HG03175 (cell line): Measurements from ENCODE around the gene GPRIN1.
"Not testable (repeated sequence)": the region's sequence is repeated elsewhere in the genome, so short reads cannot be mapped to it uniquely, and the experiment has no call there.

ENCODE experiments used
- ATAC-seq: cut with Tn5 transposase; IDR thresholded peaks from one replicate; pipeline ENCODE4 v1.9.1; 2021; ENCODE audit warnings: mild to moderate bottlenecking, moderate library complexity; ENCODE audit not compliant: unreplicated experiment

The GPRIN1 gene

DNA sequence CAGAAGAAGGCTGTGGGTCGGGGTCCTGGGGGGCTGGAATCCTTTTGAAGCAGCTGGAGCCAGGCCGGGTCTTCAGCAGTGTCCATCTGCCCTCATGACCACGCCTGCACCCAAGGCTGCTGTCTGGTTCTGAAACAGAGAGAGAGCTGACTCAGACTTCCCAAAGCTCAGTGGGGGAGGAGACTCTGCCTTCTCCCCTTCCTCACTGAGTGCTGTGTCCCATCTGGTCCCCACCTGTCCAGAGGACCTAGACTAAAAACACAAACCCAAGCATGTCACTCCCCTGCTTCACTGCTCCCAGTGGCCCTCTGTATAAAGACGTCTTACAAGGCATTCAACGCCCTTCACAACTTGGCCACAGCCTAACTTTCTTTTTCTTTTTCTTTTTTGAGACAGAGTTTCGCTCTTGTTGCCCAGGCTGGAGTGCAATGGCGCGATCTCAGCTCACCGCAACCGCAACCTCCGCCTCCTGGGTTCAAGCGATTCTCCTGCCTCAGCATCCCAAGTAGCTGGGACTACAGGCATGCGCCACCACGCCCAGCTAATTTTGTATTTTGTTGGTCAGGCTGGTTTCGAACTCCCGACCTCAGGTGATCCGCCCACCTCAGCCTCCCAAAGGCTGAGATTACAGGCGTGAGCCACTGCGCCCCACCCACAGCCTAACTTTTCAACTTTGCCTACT is 10.1 kb downstream of the GPRIN1 start:
- not testable (repeated sequence) for ATAC-seq

GRCh38 chr5:176597417-176598389 is 12.3 kb downstream of the GPRIN1 start:
- no peak for ATAC-seq

DNA sequence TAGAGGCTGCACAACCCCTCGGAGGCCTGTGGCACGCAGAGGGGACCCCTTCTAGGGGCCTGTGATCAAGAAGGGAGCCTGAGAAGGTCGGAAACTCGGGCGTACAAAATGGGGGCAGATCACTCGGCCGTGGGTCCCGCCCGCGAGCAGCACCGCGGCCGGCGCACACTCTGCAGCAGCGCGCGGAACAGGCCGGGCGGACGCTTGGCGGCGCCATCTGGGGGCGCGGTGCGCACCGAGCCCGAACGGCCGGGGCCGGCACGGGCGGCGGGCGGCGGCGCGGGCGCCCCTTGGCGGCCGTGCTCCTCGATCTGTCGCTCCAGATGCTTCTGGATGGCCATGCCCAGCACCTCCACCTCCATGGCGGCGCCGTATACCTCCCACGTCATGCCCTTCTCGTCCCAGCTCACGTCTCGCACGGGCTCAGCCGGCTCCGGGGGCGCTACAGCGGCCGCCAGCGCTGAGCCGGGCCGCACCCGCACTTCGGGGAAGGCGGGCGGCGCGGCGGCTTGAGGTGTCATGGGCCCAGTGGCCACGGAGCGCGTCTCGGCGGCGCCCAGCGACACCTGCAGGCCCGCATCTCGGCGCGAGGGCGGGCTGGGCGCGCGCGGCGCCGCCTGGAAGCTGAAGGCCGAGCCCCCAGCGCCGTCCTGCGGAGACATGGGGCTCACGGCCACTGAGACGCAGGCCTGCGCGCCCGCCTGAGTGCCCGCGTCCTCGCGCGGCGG is 13.1 kb downstream of the GPRIN1 start:
- ATAC-seq: peak; percentile 60

DNA sequence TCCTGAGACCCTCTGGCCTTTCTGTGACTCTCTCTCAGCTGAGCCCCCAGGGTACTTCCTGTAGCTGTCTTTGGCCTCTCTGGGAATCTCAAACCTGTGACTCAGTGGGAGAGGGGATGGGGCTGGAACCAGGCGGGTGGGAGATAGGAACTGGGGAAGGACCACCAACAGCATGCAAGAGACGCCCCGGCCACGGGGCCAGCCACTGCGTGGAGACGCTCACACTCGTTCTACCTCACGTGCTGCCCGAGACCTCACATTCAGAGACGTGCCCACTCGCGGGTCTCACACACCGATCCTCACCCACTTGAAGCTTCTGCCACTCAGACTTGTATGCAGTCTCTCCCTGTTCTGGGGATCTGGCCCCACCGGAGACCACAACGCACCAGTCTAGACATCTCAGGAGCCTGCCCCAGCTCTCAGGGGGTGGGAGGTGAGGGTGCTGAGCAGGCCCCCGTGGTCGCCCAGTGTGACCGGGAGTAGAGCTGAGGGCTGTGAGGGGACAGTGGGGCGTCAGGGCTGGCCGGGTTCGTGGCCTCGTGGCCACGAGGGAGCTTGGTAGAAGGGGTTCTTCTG is 13.8 kb downstream of the GPRIN1 start:
- ATAC-seq: no peak

DNA sequence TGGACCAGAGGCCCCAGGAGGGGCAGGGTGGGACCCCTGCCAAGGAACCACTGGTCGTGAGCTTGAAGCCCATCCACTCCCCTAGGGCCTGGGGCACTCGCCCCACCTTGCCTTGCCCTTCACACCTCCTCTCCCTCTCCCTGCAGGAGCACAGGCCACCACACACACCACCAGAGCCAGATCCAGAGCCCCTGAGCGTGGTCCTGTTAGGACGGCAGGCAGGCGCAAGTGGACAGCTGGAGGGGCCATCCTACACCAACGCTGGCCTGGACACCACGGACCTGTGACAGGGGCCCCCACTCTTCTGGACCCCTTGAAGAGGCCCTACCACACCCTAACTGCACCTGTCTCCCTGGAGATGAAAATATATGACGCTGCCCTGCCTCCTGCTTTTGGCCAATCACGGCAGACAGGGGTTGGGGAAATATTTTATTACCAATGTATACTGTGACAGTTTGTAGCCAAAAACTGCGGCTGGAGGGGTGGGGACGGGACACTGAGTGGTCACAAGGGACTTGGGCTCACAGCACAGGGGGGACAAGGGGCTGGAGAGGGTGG is 14.5 kb downstream of the GPRIN1 start:
- no peak for ATAC-seq

DNA sequence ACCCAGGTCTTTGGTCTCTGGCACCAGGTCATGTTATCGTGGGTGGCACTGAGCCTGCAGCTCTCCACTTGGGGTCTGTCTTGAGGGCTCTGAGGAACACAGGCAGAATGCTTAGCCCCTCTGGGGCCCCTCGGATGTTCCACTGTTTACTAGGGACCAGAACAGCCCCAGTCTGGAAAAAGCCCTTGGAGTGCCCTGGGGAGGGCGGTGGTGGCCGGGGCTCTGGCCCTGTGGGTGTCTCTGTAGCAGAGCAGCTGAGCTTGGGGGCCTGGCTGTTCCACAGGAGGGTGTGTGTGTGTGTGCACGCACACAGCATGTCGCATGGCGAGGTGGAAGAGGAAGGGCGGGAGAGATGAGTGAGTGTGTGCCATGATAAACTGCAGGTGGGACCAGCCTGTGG is 15.4 kb downstream of the GPRIN1 start:
- no peak for ATAC-seq

- ATAC-seq: no peak
These were observed 16.6 kb downstream of the GPRIN1 start for GRCh38 chr5:176593273-176593869.

GRCh38 chr5:176592573-176592972 is 17.4 kb downstream of the GPRIN1 start:
- ATAC-seq: no peak

- ATAC-seq: not testable (repeated sequence)
These were observed 18.3 kb downstream of the GPRIN1 start for GRCh38 chr5:176591667-176592066.

DNA sequence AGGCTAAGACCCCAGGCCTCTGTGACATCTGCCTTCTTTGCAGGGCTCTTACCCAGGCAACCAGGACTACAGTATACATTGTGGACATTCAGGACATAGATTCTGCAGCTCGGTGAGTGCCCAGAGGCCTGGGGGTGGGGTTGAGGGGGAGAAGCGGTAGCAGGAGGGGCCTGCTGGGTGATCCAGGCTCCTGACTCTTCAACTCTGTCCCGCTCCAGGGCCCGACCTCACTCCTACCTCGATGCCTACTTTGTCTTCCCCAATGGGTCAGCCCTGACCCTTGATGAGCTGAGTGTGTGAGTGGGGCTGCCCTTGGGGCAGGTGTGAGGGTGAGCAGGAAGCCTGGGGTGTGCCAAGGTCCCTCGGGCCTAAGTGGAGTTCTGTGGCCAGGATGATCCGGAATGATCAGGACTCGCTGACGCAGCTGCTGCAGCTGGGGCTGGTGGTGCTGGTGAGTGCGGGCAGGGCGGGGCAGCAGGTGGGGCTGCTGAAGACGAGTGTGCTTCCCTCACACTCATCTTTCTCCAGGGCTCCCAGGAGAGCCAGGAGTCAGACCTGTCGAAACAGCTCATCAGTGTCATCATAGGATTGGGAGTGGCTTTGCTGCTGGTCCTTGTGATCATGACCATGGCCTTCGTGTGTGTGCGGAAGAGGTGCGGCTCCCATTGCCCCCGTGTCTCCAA is 19.8 kb downstream of the GPRIN1 start:
- ATAC-seq: no peak

GRCh38 chr5:176589039-176589769 is 20.8 kb downstream of the GPRIN1 start:
- no peak for ATAC-seq

DNA sequence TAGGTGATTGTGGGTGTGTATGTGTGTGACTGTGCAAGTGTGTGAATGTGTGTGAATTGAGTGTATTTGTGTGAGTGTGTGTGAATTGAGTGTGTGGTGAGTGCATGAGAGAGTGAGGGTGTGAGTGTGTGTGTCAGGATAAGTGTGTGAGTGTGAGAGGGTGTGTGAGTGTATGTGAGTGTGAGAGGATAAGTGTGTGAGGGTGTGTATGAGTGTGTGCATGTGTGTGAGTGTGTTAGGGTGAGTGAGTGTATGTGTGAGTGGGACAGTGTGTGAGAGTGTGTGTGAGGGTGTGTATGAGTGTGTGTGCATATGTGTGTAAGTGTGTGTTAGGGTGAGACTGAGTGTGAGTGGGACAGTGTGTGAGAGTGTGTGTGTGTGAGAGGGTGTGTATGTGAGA is 21.7 kb downstream of the GPRIN1 start:
- ATAC-seq: no peak

- ATAC-seq: no peak
These were observed 22.6 kb downstream of the GPRIN1 start for GRCh38 chr5:176587398-176587797.

GRCh38 chr5:176583076-176583475 is 26.9 kb downstream of the GPRIN1 start:
- ATAC-seq: no peak

DNA sequence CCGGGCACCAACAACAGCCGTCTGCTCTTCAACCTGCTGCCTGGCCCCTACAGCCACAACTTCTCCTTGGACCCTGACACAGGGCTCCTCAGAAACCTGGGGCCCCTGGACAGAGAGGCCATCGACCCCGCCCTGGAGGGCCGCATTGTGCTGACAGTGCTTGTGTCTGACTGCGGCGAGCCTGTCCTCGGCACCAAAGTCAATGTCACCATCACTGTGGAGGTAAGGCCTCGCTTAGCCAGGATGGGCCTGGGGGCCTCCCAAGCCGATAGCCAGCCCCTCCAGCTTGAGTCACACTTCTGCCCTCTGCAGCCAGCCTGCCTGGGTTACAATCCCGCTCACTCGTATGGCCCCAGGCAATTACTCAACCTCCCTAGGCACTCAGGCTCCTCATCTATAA is 28.6 kb downstream of the GPRIN1 start:
- ATAC-seq: no peak

- no peak for ATAC-seq
These were observed 30.6 kb downstream of the GPRIN1 start for GRCh38 chr5:176579323-176579722.

DNA sequence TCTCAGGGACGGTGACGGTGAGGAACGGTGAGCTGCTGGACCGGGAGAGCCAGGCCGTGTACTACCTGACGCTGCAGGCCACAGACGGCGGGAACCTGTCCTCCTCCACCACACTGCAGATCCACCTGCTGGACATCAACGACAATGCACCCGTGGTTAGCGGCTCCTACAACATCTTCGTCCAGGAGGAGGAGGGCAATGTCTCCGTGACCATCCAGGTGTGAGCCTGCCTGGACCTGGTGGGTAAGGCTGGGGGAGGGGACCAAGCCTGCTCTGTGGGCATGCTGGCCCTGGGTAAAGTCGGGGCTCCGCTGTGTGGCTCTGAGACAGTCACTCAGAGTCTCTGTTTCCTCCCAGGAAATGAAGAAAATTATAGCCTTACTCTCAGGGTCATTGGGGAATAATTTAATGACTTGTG is 31.6 kb downstream of the GPRIN1 start:
- no peak for ATAC-seq

- no peak for ATAC-seq
These were observed 32.4 kb downstream of the GPRIN1 start for GRCh38 chr5:176577312-176578176.
